HG02840 (cell line): Measurements from ENCODE around the gene PRKCSH.
"Not testable (repeated sequence)": the region's sequence is repeated elsewhere in the genome, so short reads cannot be mapped to it uniquely, and the experiment has no call there.

ENCODE experiments used
- ATAC-seq: cut with Tn5 transposase; IDR thresholded peaks from one replicate; pipeline ENCODE4 v1.9.1; 2021; ENCODE audit warnings: mild to moderate bottlenecking, moderate library complexity, moderate number of reproducible peaks; ENCODE audit not compliant: unreplicated experiment, low FRiP score

PRKCSH gene

DNA sequence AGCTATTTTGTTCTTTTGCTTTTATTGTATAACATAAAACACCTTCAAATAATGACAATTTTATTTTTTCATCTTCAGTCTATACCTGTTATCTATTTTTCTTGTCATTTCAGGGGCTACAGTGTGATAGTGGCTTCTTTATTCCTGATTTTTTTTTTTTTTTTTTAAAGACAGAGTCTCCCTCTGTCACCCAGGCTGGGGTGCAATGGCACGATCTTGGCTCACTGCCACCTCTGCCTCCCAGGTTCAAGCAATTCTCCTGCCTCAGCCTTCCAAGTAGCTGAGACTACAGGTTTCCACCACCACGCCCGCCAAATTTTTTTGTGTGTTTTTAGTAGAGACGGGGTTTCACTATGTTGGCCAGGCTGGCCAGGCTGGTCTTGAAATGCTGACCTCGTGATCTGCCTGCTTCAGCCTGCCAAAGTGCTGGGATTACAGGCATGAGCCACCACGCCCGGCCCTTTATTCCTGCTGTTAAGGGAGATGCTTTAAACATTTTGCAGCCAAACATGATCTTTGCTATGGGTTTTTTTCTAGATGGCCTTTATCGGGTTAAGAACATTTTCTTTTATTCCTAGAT lies 32.9 kb downstream of the PRKCSH start:
- not testable (repeated sequence) for ATAC-seq

DNA sequence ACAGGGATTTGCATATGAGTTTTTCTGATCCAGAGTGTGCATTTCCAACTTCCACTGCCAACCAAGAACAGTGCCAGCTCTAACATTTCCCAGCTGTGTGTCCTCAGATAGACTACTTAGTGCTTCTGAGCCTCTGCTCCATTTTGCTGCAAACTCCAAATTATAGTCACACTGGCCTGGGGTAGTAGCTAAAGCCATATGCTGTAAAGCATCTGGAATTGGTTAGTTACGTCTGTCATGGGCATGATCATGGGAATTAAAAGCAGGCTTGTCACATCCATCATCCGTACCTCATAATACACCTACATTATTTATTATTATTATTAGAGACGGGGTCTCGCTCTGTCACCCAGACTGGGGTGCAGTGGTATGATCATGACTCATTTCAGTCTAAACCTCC lies 38.3 kb downstream of the PRKCSH start:
- no peak for ATAC-seq

DNA sequence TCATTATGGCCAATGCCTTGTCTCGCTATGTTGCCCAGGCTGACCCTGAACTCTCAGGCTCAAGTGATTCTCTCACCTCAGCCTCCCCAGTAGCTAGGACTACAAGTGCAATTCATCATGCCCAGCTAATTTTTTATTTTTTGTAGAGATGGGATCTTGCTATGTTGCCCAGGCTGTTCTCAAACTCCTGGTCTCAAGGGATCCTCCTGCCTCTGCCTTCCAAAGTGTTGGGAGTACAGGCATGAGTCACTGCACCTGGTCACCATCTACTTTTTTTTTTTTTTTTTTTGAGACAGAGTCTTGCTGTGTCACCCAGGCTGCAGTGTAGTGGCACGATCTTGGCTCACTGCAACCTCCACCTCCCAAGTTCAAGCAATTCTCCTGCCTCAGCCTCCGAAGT lies 39.9 kb downstream of the PRKCSH start:
- ATAC-seq, result not testable (repeated sequence)

DNA sequence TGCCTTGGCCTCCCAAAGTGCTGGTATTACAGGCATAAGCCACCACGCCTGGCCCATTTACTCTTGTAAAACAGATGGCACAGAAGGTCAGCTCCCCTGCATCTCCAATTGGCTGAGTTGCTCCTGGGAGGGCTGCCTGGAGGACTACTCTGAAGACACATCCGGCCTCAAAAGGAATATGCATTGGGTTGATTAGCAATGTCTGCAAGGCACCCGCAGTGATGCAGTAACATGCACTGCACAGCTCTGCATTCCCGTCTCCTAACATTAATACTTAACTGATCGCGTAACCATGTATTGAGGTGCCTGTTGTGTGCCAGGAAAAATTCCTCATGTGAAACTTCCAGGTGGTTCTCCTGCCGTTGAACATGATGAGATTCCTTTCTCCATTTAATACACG lies 40.4 kb downstream of the PRKCSH start:
- ATAC-seq, result no peak

DNA sequence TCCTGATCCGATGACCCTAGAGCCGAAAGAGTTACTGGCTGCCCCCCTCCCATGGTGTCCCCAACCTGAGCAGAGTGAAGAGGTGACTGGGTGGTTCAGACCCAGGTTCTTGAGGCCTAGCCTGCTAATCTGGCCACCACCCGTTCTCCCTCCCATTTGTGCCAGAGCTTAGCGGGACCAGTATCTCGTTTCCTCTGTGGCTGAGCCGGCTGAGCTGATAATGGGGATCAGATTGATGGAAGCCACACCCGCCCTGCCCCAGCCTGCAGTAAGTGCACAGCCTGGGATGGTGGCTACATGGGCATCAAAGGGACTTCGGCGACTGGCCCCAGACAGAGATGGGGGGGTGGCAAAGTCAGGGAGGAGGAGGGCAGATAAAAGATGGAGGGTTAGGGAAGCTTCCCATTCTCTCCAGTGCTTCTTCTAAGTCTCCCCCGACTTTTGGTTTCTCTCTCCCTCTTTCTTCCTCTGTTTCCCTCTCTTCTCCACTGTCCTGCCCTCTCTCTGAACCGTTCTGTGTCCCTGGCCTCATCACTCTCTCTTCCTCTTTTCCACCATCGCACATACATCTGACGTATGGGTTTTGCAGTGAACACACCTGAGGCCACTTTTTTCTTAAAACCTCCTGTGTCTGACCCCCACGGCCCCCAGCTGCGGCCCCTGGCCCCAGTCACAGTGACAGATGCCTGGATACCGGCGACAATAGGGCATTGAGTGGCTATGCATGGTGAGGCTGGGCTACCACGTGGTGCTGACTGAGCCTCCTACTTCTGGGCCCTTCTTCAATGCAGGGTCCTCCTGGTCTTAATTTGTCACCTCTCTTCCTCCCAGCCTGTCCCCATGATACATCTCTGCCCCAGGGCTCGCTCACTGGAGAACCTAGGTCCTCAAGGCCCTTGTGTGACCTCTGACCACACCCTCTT lies 43.0 kb downstream of the PRKCSH start:
- ATAC-seq, result no peak

DNA sequence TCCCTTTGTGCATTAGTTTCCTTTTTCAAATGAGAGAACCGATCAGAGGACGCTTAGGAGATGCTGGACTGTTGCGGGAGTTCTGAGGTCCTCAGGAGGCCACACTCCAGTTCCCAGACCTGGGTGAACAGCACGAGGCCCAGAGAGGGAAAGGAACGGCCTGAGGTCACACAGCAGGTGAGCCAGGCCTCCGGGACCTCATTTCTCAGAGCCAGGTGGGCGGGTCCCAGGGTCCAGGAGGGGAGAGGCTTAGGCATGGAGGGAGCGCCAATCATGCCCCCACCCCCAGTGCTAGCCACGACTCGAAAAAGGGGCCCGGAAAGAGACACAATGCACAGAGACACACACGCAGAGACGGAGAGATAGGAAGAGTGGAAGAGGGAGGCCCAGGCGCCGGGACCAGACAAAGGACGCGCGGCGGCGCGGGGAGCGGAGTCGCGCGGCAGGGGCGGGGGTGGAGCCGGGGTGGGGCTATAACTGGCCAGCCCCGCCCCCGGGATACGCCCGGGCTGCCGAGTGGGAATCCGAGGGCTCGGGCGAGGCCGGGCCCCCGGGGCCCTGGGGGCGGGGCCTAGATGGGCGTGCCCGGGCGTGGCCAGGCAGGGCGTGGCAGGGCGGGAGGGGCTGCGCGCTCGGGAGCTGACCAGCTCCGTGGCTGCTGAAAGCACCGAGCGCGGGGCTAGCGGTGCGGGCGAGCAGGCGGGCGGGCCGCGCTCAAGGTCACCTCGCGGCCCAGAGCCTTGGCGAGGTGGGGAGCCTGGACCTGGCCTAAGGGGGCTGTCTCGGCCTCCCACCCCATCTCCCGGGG lies 43.9 kb downstream of the PRKCSH start:
- ATAC-seq, result no peak

DNA sequence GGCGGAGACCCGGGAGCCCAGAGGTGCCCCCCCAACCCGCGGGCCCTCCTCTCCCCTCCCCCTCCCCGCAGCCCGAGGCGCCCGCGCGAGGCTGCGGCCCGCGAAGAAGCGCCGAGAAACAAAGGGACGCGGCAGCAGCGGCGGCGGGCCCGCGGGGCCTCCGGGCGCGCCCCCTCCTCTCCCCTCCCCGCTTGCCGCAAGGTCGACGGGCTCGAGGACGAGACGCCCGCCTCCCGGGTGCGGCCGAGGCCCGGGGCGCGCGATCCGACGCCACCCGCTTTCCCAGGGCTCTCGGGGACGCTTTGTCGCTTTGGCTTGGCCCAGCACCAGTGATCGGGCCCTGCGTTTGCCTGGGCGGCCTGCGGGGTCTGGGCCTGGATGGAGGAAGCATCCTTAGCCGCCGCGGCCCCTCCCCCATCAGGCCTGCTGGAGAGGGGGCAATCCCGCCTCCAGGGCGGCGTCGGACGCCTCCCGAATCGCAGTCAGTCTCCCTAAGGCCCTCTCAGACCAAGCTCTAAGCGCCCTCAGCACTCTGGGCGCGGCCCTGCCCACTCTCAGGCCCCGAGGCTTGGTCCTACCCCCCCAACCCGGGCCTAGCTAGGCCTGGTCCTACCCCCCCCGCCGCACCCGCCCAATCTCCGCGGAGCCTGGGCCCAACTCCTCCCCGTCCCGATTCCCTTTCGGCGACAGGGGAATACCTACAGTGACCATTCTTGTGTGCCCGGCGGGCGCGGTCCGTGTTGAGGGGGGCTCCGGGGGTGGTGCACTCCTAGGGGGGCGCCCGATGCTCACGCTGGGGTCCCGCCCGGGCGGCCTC lies 44.7 kb downstream of the PRKCSH start:
- no peak for ATAC-seq

DNA sequence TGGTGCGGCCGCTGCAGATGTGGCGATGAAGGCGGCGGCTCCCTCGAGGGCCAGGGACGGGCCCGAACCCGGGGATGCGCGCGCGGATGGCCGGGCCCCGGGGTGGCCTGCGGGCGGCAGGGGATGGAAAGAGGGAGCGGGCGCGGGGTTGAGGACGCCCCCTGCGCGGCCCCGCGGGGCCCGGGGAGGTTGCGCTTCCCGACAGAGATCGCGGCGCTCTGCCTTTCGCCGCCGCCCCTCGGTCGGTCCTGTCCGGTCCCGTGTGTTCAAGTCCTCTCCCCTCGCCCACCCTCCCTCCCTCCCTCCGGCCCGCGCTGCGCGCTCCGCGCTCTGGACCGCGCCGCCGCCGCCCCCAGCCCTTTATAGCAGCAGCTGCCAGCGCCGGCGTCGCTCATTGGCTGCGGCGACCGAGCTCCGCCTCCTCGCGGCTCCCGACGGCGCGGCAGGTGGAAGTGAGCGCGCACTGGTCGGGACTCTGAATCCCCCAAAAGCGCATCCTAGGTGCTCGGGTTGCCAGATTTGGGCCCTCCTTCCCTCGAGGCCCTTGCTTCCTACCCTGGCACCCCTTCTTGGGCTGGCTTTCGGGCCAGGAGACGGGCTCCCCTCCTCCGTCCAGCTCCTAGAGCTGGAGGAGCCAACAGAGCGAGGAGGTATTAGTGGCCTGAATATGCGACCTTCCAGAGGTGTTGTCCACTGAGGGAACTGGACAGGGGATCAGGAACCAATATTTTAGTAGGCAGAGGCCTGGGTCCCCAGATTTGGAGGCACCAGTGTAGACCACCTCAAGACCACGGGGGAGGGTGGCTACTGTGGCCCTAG lies 45.5 kb downstream of the PRKCSH start, which contains the start of gene ELAVL3:
Gene ELAVL3, minus strand, starts transcription at position 332 of the 819 bp plus-strand sequence. CDS start 438 bp downstream, outside the sequence.
- no peak for ATAC-seq

DNA sequence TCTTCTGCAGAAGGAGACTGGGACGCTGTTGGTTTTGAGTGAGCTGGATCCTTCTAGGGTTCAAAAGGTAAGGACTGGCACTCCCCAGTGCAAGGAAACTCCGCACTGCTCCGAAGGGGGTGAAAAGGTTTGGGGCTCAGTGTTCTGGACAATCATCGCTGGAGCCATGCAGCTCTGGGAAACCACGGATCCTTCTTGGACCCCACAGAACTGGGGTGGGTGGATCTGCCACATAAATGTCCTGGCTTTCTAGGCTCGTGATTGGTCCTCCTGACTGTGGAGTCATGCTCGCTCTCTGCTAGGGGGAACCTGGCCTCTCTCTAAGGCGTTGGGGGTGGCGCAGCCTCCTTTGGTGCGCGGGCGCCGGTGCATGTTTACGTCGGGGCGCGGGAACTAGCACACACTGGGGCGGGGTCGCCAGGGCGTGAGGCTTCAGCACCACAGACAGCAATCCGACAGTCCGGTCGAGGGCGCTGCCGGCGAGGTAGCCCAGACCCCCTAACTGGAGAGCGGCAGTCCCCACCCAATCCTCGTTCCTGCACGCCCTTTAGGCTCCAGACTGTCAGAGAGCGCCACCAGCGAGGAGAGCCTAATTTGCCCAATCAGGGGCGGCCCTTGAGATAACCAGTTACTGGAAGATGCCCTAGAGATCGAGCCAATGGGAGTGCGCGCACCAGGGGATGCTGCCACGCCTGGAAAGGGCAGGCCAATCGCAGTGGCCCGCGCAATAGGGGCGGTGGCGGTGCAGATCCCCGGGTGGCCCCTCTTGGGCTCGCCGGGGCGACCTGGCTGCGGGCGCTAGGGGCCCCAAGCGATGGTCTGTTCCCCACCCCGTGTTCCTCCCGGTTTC lies 46.3 kb downstream of the PRKCSH start:
- no peak for ATAC-seq

DNA sequence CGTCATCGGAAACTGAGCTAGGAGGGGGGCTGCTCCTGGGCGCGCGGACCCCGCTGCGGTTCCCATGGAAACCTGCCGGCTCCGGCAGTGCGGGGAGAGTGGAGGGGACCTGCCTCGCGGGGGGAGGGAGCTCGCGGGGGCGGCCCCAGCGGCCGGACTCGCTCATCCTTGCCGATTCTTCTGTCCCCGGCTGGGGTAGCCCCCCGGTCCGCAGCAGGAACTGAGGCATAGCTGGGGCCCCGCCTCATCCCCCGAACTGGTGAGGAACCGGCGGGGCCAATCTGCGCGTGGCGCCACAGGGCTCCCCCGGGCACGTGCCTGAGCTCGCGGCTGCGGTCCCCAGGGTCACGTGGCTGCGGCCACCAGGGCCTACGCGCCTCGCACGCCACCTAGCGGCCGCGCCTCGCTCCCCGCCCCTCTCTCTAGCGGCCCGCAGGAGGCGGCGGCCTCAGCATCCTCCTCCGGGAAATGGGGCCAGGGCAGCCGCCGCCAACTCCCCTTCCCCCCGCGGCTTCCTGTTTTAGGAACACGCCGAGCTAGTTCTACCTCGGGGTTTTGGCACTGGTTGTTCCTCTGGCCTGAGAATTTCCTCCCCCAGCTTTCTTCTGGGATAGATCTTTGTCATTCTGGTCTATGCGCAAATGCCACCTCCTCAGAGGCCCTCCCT lies 47.1 kb downstream of the PRKCSH start:
- ATAC-seq, result no peak

DNA sequence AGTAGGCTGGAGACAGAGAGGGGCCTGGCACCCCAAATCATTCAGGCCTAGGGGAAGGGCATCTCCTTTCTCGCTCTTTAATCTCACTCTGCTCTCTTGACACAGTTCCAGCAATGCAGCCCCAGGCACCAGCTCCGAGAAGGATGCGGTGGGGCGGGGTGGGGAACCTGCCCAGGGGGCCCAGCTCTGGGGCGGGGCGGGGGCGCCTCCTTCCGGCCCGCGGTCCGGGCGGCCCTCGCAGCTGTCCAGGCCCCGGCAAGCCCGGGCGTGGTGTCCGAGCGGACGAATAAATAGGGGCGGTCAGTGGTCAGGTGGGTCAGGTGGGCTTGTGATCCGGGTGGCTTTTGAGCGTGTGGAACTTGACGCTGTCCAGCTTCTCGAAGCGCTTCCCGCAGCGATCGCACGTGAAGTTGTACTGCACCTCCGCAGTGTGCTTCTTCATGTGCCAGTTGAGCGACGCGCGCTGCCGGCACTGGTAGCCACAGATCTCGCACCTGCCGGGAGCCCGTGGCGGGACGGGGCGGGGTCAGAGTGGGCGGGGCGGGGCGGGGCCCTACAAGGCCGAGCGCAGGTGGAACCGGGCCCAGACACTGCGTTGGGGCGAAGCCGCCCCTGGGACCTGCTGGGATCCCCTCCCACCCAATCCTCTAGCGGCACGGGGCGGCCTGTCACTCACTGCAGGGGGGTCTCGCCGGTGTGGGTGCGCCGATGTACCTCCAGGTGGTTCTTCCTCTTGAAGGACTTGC lies 48.1 kb downstream of the PRKCSH start:
- ATAC-seq, result no peak

DNA sequence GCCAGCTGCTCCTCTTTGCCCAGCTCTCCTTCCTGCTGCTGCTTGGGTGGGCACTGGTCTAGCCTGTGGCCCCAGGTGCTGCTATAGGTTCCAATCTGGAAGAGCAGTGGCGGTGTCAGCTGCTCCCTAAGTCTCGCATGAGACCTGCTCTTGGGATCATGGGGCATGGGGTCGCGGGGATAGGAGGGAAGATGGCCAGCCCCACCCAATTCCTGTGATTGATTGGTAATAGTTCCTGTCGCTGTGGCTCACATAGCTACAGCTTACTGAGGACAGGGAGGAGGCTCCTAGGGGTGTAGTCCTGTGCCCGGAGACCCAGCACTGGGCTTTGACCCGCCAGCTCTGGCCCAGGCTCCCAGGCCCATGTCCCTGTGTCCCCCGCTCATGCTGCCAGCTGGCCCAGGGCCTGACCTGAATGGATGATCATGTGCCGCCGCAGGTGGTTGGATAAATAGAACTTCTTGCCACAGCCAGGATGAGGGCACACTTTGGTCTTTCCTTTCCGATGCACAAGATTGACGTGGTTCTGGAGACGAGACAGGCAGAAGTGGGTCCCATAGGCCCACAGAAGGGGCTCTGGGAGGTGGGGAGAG lies 49.9 kb downstream of the PRKCSH start:
- ATAC-seq, result no peak

DNA sequence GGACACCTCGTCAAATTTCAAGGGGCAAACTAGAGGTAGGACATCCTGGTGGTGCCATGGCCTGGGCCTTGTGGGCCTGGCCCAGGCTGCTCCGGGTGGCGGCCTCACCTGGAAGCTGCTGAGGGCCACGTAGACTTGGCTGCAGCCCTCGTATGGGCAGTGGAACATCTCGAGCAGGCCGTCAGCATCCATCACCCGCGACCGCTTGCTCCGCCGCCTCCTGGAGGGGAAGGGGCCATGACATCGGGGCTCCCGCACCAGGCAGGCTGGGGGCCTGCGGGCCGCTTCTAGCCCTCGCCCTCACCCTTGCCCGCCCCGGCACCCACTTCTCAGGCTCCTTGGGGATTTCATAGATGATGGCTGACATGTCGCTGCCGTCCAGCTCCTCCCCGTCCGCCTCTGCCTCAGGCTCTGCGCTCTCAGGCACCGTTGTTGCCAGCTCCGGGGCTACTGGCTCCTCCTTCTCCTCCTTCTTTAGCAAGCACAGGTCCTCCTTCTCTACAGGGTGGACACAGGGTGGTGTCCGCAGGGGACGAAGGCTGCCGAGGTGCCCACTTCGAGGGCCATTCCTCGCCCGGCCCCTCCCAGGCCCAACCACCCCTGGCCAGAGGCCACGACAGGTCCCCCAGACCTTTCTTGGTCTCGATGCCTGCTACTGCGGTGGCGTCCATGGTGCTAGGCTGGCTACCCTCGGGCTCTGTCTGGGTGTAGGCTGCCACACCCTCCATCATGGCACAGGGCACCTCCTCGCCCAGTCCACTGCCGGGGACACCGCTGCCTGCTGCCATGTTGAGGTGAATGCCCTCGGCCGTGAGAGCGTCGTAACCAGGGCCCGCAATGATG lies 51.4 kb downstream of the PRKCSH start:
- no peak for ATAC-seq

DNA sequence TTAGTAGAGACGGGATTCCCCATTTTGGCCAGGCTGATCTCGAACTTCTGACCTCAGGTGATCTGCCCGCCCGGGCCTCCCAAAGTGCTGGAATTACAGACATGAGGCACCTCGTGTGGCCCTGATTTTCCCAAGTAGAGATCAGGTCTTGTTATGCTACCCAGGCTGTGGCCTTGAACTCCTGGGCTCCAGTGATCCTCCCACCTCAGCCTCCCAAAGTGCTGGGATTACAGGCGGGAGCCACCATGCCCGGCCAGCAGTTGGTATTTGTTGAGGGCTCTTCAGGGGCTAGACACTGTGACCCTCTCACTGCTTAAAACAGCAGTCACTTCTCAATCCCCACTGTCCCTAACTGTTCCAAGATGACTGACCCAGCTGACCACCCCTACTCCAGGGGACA lies 53.9 kb downstream of the PRKCSH start:
- ATAC-seq, result no peak

DNA sequence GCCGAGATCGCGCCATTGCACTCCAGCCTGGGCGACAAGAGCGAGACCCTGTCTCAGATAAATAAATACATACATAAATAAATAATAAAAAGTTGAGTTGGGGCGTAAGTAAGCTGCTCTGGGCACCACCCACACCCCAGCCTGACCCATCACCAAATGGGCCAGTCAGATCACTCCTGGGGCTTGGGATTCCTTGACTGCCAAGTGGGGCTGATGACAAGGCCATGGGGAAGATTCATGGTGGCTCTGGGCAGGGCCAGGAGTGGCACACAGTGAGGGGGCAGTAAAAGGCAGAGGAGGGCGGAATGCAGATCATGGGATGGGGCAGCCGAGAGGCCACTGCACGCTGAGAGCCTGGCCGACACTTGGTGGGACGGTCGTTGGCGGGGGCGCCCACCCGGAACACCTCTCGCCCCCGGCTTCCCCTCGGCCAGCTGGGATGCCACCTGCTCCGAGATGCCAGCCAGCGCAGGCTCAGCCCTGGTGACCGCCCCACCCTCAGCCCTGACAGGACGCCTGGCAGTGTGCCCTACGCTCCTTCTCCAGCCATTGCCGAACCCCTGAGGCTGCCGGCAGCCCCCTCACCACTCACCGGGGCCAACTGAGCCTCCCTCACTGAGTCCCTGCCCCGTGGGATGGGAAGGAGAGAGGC lies 59.3 kb downstream of the PRKCSH start:
- ATAC-seq, result no peak

DNA sequence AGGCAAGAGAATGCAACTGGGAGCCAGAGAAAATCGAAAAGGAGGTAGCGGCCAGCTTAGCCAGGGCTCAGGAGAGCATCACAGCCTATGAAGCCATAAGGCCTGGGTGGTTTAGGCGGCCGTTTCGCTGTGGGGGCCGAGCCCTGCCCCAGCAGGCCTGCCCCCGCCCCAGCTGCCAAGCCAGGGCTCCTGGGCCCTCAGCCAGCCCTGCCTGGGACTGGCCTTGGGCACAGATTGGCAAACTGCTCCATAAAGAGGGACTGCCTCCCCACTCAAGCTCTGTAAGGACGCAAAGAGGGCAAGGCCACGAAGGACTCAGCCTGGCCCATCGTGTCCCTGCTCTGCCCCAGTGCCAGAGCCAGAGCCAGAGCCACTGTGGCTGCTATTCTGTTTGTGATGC lies 60.0 kb downstream of the PRKCSH start:
- ATAC-seq, result no peak
